SK-N-MC (cell line): ENCODE data around the gene PDCD1.
A peak's percentile ranks its signal among the peaks of the same experiment; 100 is the strongest.
"Not testable (repeated sequence)": the region's sequence is repeated elsewhere in the genome, so short reads cannot be mapped to it uniquely, and the experiment has no call there.

Source experiments
- DNase-seq: peaks from one replicate; pipeline ENCODE4 v3.0.0-alpha.2; 2011; ENCODE audit warnings: low read depth, low spot score
- H3K27ac ChIP-seq: fragments of 200-600 bp; sonication (generic); 2 replicates; pipeline ENCODE4 v1.5.1; 2016; ENCODE audit warnings: mixed run types
- H3K36me3 ChIP-seq: fragments of 200-600 bp; sonication (generic); 2 replicates; pipeline ENCODE4 v1.6.1; 2017; ENCODE audit warnings: antibody characterized with exemption, low read length, mixed read lengths; ENCODE audit not compliant: insufficient read depth
- H3K4me3 ChIP-seq: fragments of 200-600 bp; sonication (generic); 2 replicates; pipeline ENCODE4 v1.5.1; 2016
- H3K9ac ChIP-seq: fragments of 200-600 bp; sonication (generic); 2 replicates; pipeline ENCODE4 v1.8.0; 2017; ENCODE audit warnings: mixed run types, mixed read lengths; ENCODE audit not compliant: insufficient read length
- H3K9me3 ChIP-seq: fragments of 200-600 bp; sonication (generic); 2 replicates; pipeline ENCODE4 v1.6.1; 2017; ENCODE audit warnings: low read depth, mild to moderate bottlenecking, antibody characterized with exemption, low read length, moderate library complexity, mixed read lengths
- EZH2 ChIP-seq: fragments of 200-600 bp; sonication (generic); IDR thresholded peaks from one replicate; pipeline ENCODE4 v1.6.1; 2017; ENCODE audit warnings: antibody characterized with exemption
- FOXP2 ChIP-seq: optimal IDR thresholded peaks from 2 replicates; pipeline ENCODE3; 2011; ENCODE audit warnings: mild to moderate bottlenecking, moderate library complexity; ENCODE audit not compliant: insufficient read depth; ENCODE audit errors: extremely low read length, control extremely low read depth
- POLR2AphosphoS5 ChIP-seq: IDR thresholded peaks from 2 replicates; pipeline ENCODE4 v1.6.1; 2012; ENCODE audit warnings: mild to moderate bottlenecking, low read depth, low read length, borderline replicate concordance

Gene PDCD1

GRCh38 chr2:241804326-241805229, 54.1 kb downstream of the PDCD1 start:
- Histone ChIP-seq H3K4me3 (peak overlapping the region; percentile 65), H3K9me3 (no peaks in the 10 kb centered on the region), H3K36me3 (no peaks in the 10 kb centered on the region), H3K27ac (no peak overlapping the region), H3K9ac (no peak overlapping the region)
- DNase-seq, result no peak
- TF ChIP-seq POLR2AphosphoS5 (no peak), EZH2 (no peak), FOXP2 (no peak)

- Histone ChIP-seq H3K9ac (no peak overlapping the region), H3K36me3 (no peaks in the 10 kb centered on the region), H3K27ac (no peak overlapping the region), H3K4me3 (peak overlapping the region; percentile 65), H3K9me3 (no peaks in the 10 kb centered on the region)
- DNase-seq, result no peak
- TF ChIP-seq FOXP2 (no peak), EZH2 (no peak), POLR2AphosphoS5 (no peak)
Measured at GRCh38 chr2:241803387-241804325, 55.0 kb downstream of the PDCD1 start.

- no peak overlapping the region for H3K27ac ChIP-seq
- no peak overlapping the region for H3K4me3 ChIP-seq
- no peak overlapping the region for H3K9ac ChIP-seq
- no peaks in the 10 kb centered on the region for H3K9me3 ChIP-seq
- no peak for DNase-seq
- no peaks in the 10 kb centered on the region for H3K36me3 ChIP-seq
- TF ChIP-seq POLR2AphosphoS5 (no peak), FOXP2 (no peak), EZH2 (no peak)
Measured at GRCh38 chr2:241802421-241803318, 56.0 kb downstream of the PDCD1 start.

GRCh38 chr2:241801611-241802420, 56.9 kb downstream of the PDCD1 start:
- H3K9ac ChIP-seq, result no peak overlapping the region
- H3K36me3 ChIP-seq, result no peaks in the 10 kb centered on the region
- no peak overlapping the region for H3K27ac ChIP-seq
- H3K4me3 ChIP-seq, result no peak overlapping the region
- TF ChIP-seq EZH2 (no peak), FOXP2 (no peak), POLR2AphosphoS5 (no peak)
- H3K9me3 ChIP-seq, result no peaks in the 10 kb centered on the region
- no peak for DNase-seq

- H3K4me3 ChIP-seq, H3K27ac ChIP-seq, DNase-seq, H3K9ac ChIP-seq, H3K9me3 ChIP-seq, H3K36me3 ChIP-seq: not testable (repeated sequence)
Measured at GRCh38 chr2:241800198-241800903, 58.3 kb downstream of the PDCD1 start.
